Myocyte (in vitro differentiated cells): ENCODE results near the gene RPL14. TPM values are rescaled to one million over a fixed set of nuclear protein-coding genes. Genes with fewer than 3 reads are reported as not detected.
"Not testable (repeated sequence)": the region's sequence is repeated elsewhere in the genome, so short reads cannot be mapped to it uniquely, and the experiment has no call there.

Experiments used
- DNase-seq: peaks from one replicate; pipeline ENCODE4 v3.0.0-alpha.2; 2012; ENCODE audit warnings: low read depth
- total RNA-seq: library from RNA; depleted of rRNA; stranded (reverse); fragments of >200 nt; gene quantifications from 2 replicates; pipeline ENCODE4 v1.2.3, GENCODE V29; 2014

RPL14 gene
- total RNA-seq, 1 donor from 2014 or later, result 240 TPM

DNA sequence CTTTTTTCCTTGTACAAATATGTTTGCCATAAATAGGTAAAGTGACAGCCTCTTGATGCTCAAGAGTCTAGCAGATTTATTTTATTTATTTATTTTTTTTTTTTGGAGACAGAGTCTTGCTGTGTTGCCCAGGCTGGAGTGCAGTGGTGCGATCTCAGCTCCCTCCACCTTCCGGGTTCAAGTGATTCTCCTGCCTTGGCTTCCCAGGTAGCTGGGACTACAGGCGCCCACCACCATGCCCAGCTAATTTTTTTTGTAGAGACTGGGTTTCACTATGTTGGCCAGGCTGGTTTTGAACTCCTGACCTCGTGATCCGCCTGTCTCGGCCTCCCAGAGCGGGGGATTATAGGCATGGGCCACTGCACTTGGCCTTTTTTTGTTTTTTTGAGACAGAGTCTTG, 5.7 kb downstream of the RPL14 start:
- DNase-seq, result not testable (repeated sequence)

DNA sequence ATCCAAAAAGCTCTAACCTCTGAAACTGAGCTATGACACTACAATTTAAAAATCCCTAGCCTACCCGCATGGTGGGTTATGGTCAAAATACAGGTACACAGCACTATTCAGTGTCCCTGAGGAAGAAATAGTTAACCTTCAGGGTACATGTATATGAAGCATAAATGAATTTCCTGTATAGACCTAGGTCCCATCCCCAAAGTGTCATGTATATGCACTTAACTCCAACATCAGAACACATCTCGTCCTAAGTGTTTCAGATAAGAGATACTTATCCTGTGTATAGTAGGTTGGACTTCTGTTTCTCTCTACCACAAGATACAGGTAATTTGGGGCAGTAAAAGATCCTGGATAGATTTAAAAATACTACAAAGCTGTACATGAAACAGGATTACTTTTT, 6.4 kb downstream of the RPL14 start:
- no peak for DNase-seq

DNA sequence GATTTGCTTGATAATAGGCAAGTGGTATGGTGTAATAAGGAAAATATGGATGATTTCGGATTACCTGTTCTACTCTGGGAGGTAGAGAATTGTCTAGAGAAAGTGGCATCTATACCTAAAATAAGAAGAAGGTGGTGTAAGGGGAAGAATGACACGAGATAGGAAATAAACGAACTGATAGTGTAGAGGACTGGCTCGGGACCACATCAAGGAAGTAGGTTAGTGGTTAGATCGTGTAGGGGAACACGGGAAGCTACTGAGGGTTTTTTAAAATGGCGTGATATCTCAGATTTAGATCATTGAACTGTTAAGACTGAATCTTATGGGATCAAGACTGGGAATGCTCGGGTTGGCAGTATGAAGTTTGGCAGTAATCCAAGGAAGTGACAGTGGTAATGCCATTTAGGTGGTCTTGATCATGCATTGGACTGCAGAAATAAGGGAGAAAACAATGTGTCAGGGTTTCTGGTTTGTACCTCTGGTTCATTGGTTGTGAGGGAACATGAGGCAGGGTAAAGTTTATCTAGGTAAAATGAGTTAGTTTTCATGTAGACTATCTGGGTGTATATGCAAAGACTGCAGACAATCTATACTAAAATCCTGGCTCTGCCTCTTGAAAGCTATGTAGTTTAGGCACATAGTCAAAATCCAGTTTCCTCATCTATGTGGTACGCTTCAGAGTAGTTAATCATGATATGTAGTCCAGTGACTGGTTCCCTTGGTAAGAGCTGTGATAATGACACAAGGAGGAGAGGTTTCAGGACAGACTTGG, 7.4 kb downstream of the RPL14 start:
- no peak for DNase-seq

DNA sequence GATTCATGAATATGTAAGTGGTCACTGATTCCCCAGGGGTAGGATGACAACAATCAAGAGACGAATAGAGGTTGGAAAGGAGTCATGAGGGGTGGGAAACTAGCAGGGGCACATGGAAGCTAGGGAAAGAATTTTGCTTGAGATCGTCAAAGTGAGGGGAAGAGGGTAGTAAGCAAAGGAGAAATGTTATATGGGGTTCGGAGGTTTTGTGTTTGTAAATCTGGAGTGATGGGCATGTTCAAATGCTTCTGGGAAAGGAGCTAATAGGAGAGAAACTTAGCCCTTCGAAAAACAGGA, 7.9 kb downstream of the RPL14 start:
- no peak for DNase-seq

DNA sequence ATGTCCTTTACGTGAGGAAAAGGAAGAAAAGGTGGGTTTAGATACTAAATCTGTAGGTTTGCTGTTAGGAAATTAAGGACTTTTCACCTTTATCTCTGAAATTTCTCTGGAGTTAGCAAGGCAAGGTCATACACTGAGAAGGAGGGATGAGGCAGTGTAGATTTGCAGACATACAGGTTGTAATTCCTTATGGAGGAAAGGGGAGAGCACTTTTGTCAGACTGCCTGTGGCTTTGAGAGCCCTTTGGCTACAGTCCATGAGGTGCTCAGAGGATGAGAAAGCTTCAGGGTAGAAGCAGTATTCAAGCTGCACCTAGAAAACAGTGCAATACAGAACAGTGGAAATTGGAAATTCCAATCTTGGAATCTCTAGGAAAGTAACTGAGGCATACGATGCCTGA, 8.3 kb downstream of the RPL14 start:
- no peak for DNase-seq

DNA sequence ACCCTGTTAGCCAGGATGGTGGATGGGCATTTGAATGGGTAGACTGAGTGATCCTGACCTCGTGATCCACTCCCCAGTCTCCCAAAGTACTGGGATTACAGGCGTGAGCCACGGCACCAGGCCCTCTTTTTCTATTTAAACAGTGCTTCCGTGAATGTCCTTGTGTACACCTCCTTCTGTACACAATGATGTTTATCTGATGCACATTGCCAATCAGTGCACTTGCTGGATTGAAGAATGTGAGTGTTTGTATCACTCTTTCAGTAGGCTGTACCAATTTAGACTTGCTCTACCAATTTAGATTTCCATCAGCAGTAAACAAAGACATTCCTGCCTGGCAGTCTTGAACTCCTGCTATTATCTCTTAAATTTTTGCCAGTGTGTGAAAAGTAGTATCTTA, 10.9 kb downstream of the RPL14 start:
- DNase-seq, result no peak

DNA sequence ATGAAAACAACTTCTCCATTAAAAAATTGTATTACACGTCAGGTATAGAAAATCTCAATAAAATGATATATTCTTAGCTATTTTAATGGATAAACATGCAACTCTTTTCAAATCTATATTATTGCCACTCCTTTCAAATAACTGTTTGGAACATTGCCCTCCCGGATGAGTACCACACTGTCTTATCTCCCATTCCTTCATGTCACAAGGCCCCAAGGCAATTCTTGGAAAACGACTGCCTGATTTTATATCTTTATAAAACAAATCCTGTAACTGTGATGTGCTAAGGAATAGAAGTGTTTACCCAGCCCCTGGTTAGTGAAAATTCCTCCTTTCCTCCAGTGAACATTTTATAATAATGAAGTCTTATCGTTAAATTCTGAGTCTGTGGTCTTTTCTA, 13.6 kb downstream of the RPL14 start:
- no peak for DNase-seq

DNA sequence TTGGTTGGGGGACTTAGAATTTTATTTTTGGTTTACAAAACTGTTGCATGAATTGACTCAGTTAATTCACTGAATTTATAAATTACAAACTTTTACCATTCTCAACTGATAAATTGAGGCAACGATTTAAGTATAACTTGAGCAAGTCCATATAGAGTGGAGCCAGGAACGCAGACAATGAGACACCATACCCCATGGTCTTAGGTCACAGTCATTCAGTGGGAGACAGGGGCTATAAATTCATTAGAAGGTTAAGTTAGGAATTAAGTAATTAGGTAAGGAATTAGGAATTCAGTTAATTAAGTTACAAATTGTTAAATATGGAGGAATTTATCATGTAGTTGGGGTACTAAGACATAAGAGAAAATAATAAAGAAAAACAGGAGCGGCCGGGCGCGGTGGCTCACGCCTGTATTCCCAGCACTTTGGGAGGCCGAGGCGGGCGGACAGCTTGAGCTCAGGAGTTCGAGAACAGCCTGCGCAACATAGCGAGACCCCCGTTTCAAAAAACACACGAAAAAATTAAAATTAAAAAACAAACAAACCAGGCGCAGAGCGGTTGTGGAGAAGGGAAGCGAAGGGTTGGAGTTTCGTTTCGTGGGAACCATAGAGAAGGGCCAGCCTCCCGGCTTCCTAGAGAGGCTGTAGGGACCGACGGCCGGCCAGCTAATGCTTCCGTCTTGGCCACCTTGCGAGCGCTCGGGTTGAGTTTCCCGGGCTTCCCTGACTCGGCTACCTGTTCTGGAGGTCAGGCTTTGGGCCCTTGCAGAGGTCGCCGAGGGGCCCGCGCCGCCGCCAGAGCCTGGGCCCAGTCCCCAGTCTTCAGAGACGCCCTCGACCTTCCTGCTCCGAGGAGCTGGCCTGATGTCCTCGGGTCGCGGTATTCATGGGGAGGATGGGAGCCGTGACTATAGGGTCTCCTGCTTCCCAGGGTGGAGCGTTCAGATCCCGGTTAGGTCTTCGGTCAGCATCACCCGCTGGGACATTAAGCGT, 19.6 kb downstream of the RPL14 start, which contains the start of gene ZNF619:
ZNF619 (plus strand) TSS at position 645 of the 993 bp plus-strand sequence. CDS start 858 bp downstream, outside the sequence.
- DNase-seq, result peak; percentile 75

DNA sequence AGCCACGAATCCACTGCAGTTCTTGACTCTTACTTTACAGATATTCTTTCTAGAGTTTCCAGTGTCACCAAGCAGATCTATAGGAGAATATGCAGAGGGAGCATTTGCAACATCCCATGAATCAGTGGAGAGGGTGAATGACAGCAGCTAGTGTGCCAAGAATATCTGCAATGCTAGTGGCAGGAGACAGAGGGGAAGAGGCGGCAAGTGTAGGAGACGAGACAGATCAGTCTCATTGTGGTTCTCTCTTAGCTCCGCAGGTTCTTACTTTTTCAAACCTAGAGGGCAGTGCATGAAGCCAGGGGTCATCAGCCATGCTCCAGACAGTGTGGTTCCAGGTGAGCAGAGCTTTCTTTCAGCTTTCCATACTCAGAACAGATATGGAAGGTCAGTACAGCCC, 20.5 kb downstream of the RPL14 start:
- peak; percentile 8 for DNase-seq

DNA sequence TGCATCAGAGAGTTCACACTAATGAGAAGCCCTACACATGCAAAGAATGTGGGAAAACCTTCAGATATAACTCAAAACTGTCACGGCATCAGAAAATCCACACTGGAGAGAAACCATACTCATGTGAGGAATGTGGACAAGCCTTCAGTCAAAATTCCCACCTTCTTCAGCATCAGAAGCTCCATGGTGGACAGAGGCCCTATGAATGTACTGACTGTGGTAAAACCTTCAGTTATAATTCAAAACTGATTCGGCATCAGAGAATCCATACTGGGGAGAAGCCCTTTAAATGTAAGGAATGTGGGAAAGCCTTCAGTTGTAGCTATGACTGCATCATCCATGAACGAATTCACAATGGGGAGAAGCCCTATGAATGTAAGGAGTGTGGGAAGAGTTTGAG, 30.0 kb downstream of the RPL14 start:
- DNase-seq, result no peak

DNA sequence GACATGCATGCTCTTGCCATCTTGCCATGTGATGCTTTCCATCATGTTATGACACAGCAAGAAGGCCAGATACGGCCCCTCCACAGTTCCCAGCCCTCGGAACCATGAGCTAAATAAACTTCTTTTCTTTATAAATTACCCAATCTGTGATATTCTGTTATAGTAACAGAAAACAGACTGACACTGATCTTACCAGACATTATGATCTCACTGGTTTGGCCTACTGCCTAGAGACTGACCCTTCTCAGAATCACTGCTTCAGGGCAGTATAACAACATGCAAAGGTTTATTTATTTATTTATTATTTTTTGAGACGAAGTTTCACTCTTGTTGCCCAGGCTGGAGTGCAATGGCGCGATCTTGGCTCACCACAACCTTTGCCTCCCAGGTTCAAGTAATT, 33.8 kb downstream of the RPL14 start:
- DNase-seq, result peak; percentile 18

DNA sequence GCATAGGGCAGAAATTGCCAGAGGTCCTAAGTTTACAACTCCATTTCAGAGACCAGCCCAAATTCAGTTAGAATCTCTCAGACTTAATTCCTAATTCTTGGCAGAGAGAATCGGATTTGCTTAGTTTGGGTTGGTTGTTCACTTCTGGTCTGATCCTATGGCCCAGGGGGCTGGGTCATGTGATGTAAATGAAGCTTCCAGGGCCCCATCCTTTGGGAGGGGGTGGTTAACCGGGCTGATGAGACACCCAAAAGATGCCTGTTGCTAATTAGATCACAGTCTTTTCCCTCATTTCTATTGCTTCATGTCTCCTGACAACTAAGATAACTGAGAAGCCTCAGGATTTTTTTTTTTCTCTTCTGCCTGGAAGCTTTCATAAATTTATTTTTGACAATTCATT, 37.6 kb downstream of the RPL14 start:
- DNase-seq, result no peak

DNA sequence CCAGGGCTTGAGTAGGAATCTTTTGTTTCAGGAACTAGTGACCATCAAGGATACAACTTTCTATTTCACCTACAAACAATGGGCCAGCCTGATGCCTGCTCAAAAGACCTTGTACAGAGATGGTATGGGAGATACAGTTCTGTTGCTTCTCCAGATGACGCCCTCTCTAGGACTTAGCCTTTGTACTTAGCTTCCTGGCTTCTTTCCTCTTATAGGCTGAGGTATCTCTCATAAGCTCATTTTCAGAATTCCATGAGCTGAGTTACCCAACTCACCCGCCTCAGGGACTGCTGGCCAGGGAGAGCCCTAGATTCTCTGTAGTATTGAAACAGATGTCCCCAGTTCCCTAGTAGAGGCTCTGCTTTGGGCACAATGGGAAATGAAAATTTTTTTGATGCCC, 40.1 kb downstream of the RPL14 start:
- DNase-seq, result no peak

DNA sequence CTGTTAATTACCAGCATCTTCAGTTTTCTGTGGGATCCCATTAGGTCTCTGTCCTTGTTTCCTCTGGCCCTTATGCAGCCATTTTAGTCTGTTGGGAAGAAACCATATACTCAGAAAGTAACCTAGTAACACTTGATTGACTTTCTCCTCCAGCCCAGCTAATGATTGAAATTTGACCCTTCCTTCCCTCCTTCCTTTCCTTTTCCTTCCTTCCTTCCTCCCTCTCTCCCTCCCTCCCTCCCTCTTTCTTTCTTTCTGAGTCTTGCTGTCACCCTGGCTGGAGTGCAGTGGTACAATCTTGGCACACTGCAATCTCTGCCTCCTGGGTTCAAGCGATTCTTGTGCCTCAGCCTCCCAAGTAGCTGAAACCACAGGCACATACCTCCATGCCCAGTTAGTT, 42.8 kb downstream of the RPL14 start:
- DNase-seq, result no peak

DNA sequence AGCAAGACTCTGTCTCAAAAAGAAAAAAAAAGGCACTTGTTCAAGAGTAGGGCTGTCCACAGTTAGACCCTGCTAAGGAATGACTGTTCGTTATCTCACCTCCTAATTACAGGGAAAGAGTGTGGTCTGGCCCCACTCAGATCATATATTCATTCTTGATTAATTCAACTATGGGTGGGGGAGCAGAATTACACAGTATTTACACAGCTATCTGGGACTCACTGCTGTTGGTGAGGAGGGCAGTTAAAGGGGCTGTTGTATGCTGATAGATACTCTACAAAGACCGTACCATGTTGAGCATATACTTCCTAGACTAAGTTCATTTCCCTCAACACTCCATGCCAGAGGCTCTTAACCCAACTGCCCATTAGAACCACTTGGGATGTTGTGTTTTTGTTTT, 44.9 kb downstream of the RPL14 start:
- DNase-seq, result no peak

DNA sequence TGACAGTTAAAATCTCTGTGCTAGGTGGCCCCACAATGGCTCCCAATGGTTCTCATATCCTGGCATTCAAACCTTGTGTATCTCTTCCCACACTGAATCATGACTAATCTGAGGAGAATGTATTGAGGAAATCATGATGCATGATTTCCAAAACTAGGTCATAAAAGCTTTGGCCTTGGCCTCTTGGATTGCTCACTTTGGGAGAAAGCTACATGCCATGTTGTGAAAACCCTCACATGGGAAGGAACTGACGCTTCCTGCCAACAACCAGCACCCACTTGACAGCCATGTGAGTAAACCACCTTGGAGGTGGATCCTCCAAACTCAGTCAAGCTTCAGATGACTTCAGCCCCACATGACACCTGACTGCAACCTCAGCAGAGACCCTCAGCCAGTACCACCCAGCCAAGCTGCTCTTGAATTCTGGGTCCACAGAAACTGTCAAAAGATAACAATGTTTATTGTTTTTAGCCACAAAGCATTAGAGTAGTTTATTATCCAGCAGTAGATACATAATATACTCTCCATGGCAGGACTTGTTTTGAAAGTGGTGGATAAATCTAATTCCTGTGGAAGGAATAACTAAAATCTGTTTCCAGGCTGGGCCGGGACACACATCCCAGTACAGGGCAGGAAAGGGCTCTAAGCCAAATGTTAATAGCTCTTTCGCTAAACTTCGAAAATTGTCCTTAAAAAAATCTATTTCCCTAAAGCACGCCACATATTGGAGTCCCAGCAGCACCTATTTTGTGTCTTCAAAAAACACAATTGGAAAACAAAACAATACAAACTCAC, 47.7 kb downstream of the RPL14 start:
- DNase-seq, result peak; percentile 66

DNA sequence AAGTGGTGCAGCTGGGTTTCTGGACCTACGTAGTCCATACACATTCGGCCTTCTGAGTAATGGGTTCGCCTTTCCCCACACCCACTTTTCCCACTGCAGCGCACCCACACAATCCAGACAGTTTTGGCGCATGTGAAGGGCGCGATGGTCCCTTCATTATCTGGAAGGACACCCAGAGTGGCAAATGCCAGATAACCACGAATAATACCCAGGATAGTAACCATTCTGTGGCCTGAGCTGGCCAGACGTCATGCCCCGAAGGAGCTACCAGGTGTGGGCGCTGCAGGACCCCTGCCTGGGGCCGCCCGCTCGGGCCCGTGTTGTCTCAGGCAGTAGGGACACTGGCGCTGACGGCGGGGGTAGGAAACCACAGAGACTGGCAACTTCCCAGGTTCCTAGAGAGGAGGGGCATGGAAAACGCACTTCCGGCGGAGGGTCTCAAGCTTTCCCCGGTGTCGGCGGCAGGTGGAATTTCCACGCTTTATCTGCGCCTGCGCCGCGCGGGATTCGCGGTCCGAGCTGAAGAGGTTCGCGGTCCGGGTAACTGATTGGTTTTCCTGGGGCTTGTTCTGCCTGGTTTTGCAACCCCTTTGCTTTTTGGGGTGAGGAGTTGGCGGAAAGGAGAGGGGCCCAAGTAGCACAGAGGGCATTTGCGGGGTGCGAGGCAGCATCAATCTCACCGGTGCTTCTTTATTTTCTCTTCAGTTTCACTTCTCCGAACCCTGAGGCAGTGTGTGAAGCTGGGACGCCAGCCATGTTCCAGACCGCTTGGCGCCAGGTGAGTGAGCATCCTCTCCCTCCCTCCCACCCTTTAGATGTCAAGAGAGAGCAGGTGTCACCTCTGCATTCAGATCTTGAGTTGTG, 48.7 kb downstream of the RPL14 start, which contains the start of gene ZNF620:
ZNF620 (plus strand) TSS at position 441 of the 864 bp plus-strand sequence; CDS start at position 755, 314 bp downstream.
- DNase-seq, result peak; percentile 61

DNA sequence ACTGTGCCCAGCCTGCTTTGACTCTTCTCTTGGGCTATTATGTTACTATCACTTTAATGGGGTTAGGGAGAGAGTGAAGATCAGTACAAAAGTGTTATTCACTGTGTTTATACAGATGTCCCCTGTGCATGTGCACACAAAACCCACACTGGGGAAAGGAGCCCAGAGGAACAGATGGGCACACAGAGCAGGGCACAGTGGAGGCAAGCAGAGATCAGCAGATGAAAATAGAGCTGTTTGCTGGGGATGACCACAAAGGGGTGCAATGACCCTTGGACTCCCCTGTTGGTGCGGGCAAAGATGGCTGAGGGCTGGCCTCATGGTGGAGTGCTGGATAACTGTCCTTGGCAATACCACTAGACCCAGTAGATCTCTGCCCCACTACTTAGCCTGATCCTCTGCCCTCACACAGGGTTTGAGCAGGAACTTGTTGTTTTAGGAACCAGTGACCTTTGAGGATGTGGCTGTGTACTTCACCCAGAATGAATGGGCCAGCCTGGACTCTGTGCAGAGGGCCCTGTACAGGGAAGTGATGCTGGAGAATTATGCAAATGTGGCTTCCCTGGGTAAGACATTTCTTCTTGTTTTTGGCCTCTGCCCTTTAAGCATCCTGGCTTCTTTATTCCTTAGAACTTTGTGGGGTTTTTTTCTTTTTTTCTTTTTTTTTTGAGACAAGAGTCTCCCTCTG, 54.0 kb downstream of the RPL14 start:
- no peak for DNase-seq

DNA sequence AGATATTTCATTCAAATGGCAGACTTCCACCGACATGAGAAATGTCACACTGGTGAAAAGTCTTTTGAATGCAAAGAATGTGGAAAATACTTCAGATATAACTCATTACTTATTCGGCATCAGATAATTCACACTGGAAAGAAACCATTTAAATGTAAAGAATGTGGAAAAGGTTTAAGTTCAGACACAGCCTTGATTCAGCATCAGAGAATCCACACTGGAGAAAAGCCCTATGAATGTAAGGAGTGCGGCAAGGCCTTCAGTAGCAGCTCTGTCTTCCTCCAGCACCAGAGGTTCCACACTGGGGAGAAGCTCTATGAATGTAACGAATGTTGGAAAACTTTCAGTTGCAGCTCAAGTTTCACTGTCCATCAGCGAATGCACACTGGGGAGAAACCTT, 59.1 kb downstream of the RPL14 start:
- no peak for DNase-seq

DNA sequence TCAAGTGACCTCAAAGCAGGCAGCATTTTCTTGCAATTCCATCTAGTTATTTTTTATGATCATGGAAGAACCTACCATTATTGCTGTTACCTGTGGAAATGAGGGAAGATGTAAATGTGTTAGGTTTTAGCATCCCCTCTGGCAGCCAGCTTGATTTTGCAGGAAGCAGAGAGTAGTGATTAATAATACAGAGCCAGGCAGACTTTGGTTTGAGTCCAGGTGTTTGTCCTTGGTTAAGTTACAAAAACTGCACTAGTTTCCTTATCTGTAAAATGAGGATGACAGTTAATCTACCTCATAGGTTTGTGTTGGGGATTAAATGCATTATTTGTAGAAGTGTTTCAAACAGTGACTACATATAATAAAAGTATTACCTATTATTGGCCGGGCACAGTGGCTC, 60.9 kb downstream of the RPL14 start:
- DNase-seq, result no peak
